ENCODE data around the gene RNF212. TPM values are rescaled to one million over a fixed set of nuclear protein-coding genes. Genes with fewer than 3 reads are reported as not detected.

Gene RNF212
- total RNA-seq, 1 donor from 2014 or later = 9.1 TPM

- peaks cover 8% of the 10 kb centered on the region for H3K36me3 Mint-ChIP-seq (ENCODE audit: low read depth)
- DNase-seq (ENCODE audit: low spot score) = no peak
- H3K27me3 Mint-ChIP-seq (ENCODE audit: low read depth) = no peaks in the 10 kb centered on the region
- no peak overlapping the region for H3K27ac Mint-ChIP-seq (ENCODE audit: unreplicated experiment)
- no peaks in the 10 kb centered on the region for H3K9me3 Mint-ChIP-seq (ENCODE audit: low read depth)
- H3K4me1 Mint-ChIP-seq (ENCODE audit: low read depth) = peaks cover 4% of the 10 kb centered on the region
- no peak for TF ChIP-seq CTCF (IDR thresholded peaks at IDR 0.05)
- no peak overlapping the region for H3K4me3 Mint-ChIP-seq (ENCODE audit: unreplicated experiment)
Measured at GRCh38 chr4:1027915-1028238, 85.5 kb downstream of the RNF212 start.

GRCh38 chr4:1027219-1027914 lies 86.0 kb downstream of the RNF212 start:
- Mint-ChIP-seq H3K27me3 (ENCODE audit: low read depth) (no peaks in the 10 kb centered on the region), H3K9me3 (ENCODE audit: low read depth) (no peaks in the 10 kb centered on the region), H3K27ac (ENCODE audit: unreplicated experiment) (no peak overlapping the region), H3K36me3 (ENCODE audit: low read depth) (peaks cover 8% of the 10 kb centered on the region), H3K4me3 (ENCODE audit: unreplicated experiment) (no peak overlapping the region), H3K4me1 (ENCODE audit: low read depth) (peaks cover 4% of the 10 kb centered on the region)
- no peak for DNase-seq (ENCODE audit: low spot score)
- TF ChIP-seq CTCF (IDR thresholded peaks at IDR 0.05) = no peak

GRCh38 chr4:1026115-1026514 lies 87.2 kb downstream of the RNF212 start:
- Mint-ChIP-seq H3K4me3 (ENCODE audit: unreplicated experiment) (no peak overlapping the region), H3K9me3 (ENCODE audit: low read depth) (no peaks in the 10 kb centered on the region), H3K4me1 (ENCODE audit: low read depth) (peaks cover 4% of the 10 kb centered on the region), H3K27ac (ENCODE audit: unreplicated experiment) (no peak overlapping the region), H3K27me3 (ENCODE audit: low read depth) (no peaks in the 10 kb centered on the region), H3K36me3 (ENCODE audit: low read depth) (peaks cover 8% of the 10 kb centered on the region)
- TF ChIP-seq CTCF (IDR thresholded peaks at IDR 0.05) = no peak
- DNase-seq (ENCODE audit: low spot score) = no peak

- no peak for TF ChIP-seq CTCF (IDR thresholded peaks at IDR 0.05)
- Mint-ChIP-seq H3K9me3 (ENCODE audit: low read depth) (no peaks in the 10 kb centered on the region), H3K4me1 (ENCODE audit: low read depth) (peaks cover 4% of the 10 kb centered on the region), H3K27me3 (ENCODE audit: low read depth) (no peaks in the 10 kb centered on the region), H3K4me3 (ENCODE audit: unreplicated experiment) (no peak overlapping the region), H3K36me3 (ENCODE audit: low read depth) (peaks cover 8% of the 10 kb centered on the region), H3K27ac (ENCODE audit: unreplicated experiment) (no peak overlapping the region)
- DNase-seq (ENCODE audit: low spot score) = no peak
Measured at GRCh38 chr4:1024882-1025545, 88.3 kb downstream of the RNF212 start.

GRCh38 chr4:1023895-1024740 lies 89.2 kb downstream of the RNF212 start:
- no peak for TF ChIP-seq CTCF (IDR thresholded peaks at IDR 0.05)
- H3K36me3 Mint-ChIP-seq (ENCODE audit: low read depth) = peaks cover 8% of the 10 kb centered on the region
- H3K4me1 Mint-ChIP-seq (ENCODE audit: low read depth) = peaks cover 4% of the 10 kb centered on the region
- no peak for DNase-seq (ENCODE audit: low spot score)
- H3K27ac Mint-ChIP-seq (ENCODE audit: unreplicated experiment) = no peak overlapping the region
- no peaks in the 10 kb centered on the region for H3K9me3 Mint-ChIP-seq (ENCODE audit: low read depth)
- H3K27me3 Mint-ChIP-seq (ENCODE audit: low read depth) = no peaks in the 10 kb centered on the region
- H3K4me3 Mint-ChIP-seq (ENCODE audit: unreplicated experiment) = no peak overlapping the region

All from chondrocyte (in vitro differentiated cells).